Measurements from ENCODE around the gene REV1.

DNA sequence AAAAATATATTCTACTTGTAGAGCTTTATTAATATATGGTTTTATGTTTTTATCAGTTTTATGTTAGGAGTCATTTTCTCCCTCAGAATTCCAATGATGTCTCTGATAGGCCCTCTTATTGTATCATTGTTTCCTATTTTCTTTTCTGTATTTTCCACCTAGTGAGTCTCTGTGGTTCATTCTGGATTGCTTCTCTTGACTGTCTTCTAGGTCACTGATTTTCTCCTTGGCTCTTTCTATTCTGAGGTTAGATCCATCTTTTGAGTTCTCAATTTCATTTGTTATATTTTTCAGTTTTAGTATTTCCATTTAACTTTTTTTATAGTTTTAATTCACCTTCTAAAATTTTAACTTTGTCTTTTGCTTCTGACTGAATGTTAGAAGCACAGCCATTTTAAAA lies 115.1 kb downstream of the REV1 start:
- TF ChIP-seq, protein P1, sequence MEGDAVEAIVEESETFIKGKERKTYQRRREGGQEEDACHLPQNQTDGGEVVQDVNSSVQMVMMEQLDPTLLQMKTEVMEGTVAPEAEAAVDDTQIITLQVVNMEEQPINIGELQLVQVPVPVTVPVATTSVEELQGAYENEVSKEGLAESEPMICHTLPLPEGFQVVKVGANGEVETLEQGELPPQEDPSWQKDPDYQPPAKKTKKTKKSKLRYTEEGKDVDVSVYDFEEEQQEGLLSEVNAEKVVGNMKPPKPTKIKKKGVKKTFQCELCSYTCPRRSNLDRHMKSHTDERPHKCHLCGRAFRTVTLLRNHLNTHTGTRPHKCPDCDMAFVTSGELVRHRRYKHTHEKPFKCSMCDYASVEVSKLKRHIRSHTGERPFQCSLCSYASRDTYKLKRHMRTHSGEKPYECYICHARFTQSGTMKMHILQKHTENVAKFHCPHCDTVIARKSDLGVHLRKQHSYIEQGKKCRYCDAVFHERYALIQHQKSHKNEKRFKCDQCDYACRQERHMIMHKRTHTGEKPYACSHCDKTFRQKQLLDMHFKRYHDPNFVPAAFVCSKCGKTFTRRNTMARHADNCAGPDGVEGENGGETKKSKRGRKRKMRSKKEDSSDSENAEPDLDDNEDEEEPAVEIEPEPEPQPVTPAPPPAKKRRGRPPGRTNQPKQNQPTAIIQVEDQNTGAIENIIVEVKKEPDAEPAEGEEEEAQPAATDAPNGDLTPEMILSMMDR (IDR thresholded peaks at IDR 0.05), result no peak
- TF ChIP-seq POLR2A (IDR thresholded peaks at IDR 0.05), result no peak
